Measurements from ENCODE around the gene LANCL2.

Gene LANCL2

GRCh38 chr7:55463686-55464262 lies 98.6 kb downstream of the LANCL2 start:
- no peak for DNase-seq (ENCODE audit: low spot score)
- H3K4me3 ChIP-seq (ENCODE audit: severe bottlenecking): no peak overlapping the region
- H3K36me3 ChIP-seq (ENCODE audit: low read depth): no peaks in the 10 kb centered on the region
- peaks cover 8% of the 10 kb centered on the region for H3K9me3 ChIP-seq (ENCODE audit: severe bottlenecking)
- ATAC-seq (ENCODE audit: low read depth): no peak
- no peak overlapping the region for H3K27ac ChIP-seq (ENCODE audit: poor library complexity, severe bottlenecking)
- no peaks in the 10 kb centered on the region for H3K27me3 ChIP-seq (ENCODE audit: insufficient read depth, poor library complexity, severe bottlenecking)
- H3K4me1 ChIP-seq (ENCODE audit: insufficient read depth, poor library complexity, severe bottlenecking): no peaks in the 10 kb centered on the region
- TF ChIP-seq CTCF (IDR thresholded peaks at IDR 0.05; ENCODE audit: poor library complexity, severe bottlenecking): no peak

DNA sequence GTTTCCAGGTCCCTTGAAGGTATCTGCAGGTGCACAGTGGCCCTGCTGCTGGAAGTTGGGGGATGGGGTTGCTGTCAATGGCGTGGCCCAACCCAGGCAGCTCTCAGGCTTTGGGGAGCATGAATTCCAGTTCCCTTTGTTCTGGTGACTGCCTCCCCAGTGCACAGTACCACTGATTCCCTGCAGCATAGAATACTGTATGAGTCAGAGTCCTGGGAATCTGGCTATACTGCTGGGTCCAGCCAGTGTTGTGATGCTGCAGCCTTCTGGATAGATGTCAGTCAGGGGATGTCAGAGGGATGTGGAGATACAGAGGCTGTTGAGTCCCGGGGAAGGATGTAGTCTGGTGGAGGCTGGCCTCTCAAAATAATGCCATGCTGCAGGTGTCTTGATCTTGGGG lies 99.3 kb downstream of the LANCL2 start:
- no peak overlapping the region for H3K27ac ChIP-seq (ENCODE audit: poor library complexity, severe bottlenecking)
- no peak overlapping the region for H3K4me3 ChIP-seq (ENCODE audit: severe bottlenecking)
- DNase-seq (ENCODE audit: low spot score): no peak
- ATAC-seq (ENCODE audit: low read depth): no peak
- H3K4me1 ChIP-seq (ENCODE audit: insufficient read depth, poor library complexity, severe bottlenecking): no peaks in the 10 kb centered on the region
- no peaks in the 10 kb centered on the region for H3K27me3 ChIP-seq (ENCODE audit: insufficient read depth, poor library complexity, severe bottlenecking)
- TF ChIP-seq CTCF (IDR thresholded peaks at IDR 0.05; ENCODE audit: poor library complexity, severe bottlenecking): no peak
- peaks cover 7% of the 10 kb centered on the region for H3K9me3 ChIP-seq (ENCODE audit: severe bottlenecking)
- H3K36me3 ChIP-seq (ENCODE audit: low read depth): peaks cover 3% of the 10 kb centered on the region; the same call in 1 of the 2 replicates

- DNase-seq (ENCODE audit: low spot score) (no peak), ATAC-seq (ENCODE audit: low read depth) (no peak)
- Histone ChIP-seq H3K36me3 (ENCODE audit: low read depth) (peaks cover 3% of the 10 kb centered on the region; the same call in 1 of the 2 replicates), H3K9me3 (ENCODE audit: severe bottlenecking) (peaks cover 7% of the 10 kb centered on the region), H3K27ac (ENCODE audit: poor library complexity, severe bottlenecking) (no peak overlapping the region), H3K4me3 (ENCODE audit: severe bottlenecking) (no peak overlapping the region), H3K4me1 (ENCODE audit: insufficient read depth, poor library complexity, severe bottlenecking) (no peaks in the 10 kb centered on the region), H3K27me3 (ENCODE audit: insufficient read depth, poor library complexity, severe bottlenecking) (no peaks in the 10 kb centered on the region)
- TF ChIP-seq CTCF (IDR thresholded peaks at IDR 0.05; ENCODE audit: poor library complexity, severe bottlenecking): no peak
Measured at GRCh38 chr7:55465691-55466090, 100.6 kb downstream of the LANCL2 start.

- peaks cover 3% of the 10 kb centered on the region; the same call in 1 of the 2 replicates for H3K36me3 ChIP-seq (ENCODE audit: low read depth)
- H3K4me3 ChIP-seq (ENCODE audit: severe bottlenecking): no peak overlapping the region
- TF ChIP-seq CTCF (IDR thresholded peaks at IDR 0.05; ENCODE audit: poor library complexity, severe bottlenecking): no peak
Measured at GRCh38 chr7:55467047-55467593, 102.0 kb downstream of the LANCL2 start.

GRCh38 chr7:55468495-55468894 lies 103.4 kb downstream of the LANCL2 start:
- H3K4me3 ChIP-seq (ENCODE audit: severe bottlenecking): no peak overlapping the region
- no peaks in the 10 kb centered on the region for H3K27me3 ChIP-seq (ENCODE audit: insufficient read depth, poor library complexity, severe bottlenecking)
- peaks cover 3% of the 10 kb centered on the region; the same call in 1 of the 2 replicates for H3K36me3 ChIP-seq (ENCODE audit: low read depth)
- no peak for TF ChIP-seq CTCF (IDR thresholded peaks at IDR 0.05; ENCODE audit: poor library complexity, severe bottlenecking)
- H3K27ac ChIP-seq (ENCODE audit: poor library complexity, severe bottlenecking): no peak overlapping the region
- no peaks in the 10 kb centered on the region for H3K4me1 ChIP-seq (ENCODE audit: insufficient read depth, poor library complexity, severe bottlenecking)
- no peak for DNase-seq (ENCODE audit: low spot score)
- no peaks in the 10 kb centered on the region for H3K9me3 ChIP-seq (ENCODE audit: severe bottlenecking)
- ATAC-seq (ENCODE audit: low read depth): no peak

More at GRCh38 chr7:55467047-55467593, 102.0 kb downstream of the LANCL2 start:
- no peak for ATAC-seq (ENCODE audit: low read depth)
- Histone ChIP-seq H3K4me1 (ENCODE audit: insufficient read depth, poor library complexity, severe bottlenecking) (no peaks in the 10 kb centered on the region), H3K9me3 (ENCODE audit: severe bottlenecking) (peaks cover 6% of the 10 kb centered on the region), H3K27ac (ENCODE audit: poor library complexity, severe bottlenecking) (no peak overlapping the region), H3K27me3 (ENCODE audit: insufficient read depth, poor library complexity, severe bottlenecking) (no peaks in the 10 kb centered on the region)
- DNase-seq (ENCODE audit: low spot score): no peak

All from RWPE2 (cell line).